NCI-H524 treated with DMSO at 0.1 percent for 48 hours (cell line): ENCODE results near the gene BICDL1.

Source experiments
- DNase-seq: peaks from one replicate; lab custom pipeline; 2025; lab: John Stamatoyannopoulos, UW

BICDL1 gene

DNA sequence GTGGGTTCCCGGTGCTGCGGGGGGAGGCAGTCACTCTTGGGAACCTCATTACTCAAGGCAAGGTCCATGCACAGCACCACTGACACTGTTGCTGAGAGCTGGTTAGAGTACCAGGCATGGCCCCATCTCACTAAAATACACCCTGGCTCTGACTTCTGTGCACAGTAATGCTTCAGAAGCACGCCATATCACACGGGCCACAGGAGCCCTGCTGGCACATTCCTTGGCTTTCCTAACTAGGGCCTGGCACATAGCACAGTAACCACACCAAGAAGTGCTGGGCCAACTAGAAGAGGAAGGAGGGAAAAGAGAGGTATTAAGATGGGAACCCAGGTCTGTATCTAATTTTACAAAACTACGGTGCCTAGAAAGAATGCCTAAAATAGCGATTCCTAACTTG, 141.0 kb downstream of the BICDL1 start:
- DNase-seq = no peak

- no peak for DNase-seq
Measured at GRCh38 chr12:120131116-120131515, 142.1 kb downstream of the BICDL1 start.

DNA sequence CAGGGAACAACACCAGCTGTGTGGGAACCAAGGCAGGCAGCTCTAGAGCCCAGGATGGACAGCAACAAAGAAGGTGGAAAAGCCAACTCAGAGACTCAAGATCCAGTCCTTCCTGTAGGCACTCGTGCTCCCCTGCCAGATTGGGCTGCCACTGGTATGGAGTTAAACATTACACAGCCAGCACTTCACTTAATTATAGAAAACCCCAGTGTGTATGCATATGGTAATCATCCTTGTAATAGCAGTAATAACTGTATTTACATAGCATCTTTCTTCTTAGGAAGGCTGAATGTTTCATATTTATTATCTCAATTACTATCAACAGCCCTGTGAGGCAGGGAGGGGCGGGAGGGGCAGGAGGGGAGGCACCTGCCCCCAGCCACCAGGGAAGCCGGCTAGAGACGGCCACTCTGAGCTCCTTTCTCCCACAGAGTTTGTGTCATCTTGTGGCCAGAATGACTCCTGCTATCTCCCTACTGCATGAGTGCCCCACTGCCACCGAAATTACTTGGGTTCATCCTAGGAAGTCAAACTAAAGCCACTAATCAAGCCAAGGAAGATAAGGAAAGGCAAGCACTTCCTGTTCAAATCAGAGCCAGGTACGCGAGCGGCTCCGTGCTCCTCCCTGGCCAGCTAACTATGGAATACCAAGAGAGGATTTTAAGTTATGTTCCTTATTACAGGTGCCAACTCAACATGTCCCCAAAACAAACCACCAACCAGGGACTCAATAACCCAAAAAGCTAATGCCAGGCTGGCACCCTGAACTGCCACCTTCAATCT, 143.2 kb downstream of the BICDL1 start:
- no peak for DNase-seq

DNA sequence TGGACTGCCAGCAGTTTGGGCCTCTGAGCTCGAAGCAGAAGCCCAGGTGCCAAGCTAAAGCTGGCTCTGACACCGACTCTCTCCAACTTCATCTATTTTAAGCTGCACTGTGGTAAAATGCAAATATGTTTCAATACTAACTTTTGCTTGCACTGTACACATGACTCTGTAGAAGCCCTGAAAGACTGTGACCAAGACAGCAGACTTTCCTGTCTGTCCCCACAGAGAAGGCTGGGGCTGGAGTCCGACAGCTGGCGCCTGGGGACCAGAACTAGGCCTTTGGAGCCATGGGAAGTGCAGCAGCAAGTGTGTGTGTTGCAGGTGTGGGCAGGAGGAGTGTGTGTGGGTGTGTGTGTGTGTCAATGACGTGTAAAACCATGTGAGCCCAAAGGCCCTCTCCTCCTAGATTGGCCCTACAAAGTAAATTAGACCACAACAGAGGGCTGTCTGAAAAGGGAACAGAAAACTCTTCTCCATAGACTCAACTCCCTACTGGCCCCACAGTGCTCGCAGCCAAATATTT, 143.9 kb downstream of the BICDL1 start:
- no peak for DNase-seq

- no peak for DNase-seq
Measured at GRCh38 chr12:120134307-120134980, 145.4 kb downstream of the BICDL1 start.

- DNase-seq = no peak
Measured at GRCh38 chr12:120136093-120136770, 147.2 kb downstream of the BICDL1 start.

DNA sequence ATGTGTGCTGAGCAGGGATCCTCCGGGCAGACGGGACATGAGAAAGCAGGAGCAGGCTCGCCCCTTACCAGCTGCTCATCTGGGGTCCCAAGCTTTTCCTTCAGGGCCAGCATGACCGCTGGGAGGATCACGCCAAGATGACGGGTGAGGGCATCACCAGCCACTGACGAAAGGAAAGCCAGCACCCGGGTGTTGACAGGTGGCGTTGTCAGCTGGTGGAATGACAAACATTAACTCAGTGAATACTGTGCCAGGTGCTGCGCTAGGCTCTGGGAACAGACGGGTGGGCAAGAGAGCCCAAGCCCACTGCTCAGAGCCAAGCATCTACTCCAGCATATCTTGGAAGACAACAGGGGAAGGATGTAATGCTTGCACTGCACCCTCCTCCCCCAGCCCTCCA, 148.8 kb downstream of the BICDL1 start:
- no peak for DNase-seq

DNA sequence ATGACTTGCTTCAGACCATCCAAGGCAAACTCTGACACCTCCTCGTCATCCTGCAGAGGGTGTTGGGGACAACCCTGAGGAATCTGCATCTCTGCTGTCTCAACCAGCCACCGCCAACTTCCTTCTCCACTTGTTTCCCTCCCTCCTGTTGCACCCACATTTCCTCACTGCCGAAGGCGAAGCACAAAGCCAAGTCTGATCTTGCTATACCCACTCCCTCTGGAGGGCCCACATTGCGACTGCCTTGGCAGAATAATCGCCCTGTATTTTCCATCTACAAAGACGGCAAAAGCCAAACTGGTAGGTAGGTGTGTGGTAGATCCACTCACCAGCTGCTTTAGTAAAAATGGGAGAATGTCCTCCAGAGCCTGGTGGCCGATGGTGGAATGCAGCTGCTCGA, 149.3 kb downstream of the BICDL1 start:
- no peak for DNase-seq

- DNase-seq = no peak
Measured at GRCh38 chr12:120139958-120140357, 150.9 kb downstream of the BICDL1 start.

DNA sequence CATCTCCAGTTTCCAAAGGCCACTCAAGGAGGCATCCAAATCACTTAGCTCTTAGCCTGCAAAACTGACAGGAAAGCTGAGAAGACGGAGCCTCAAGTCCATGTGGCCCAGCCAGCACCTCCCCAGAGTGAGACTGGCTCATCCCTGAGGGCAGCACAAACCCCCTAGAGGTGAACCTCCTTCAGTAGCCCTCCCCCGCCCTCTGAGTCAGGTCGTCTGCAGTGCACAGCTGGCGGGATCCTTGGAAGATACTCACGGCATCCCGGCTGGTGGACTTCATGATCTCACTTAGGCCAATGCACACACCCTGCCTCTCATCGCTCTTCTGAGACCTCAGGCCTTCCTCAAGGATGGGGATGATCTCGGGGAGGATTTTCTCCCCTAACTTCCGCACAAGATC, 151.6 kb downstream of the BICDL1 start:
- no peak for DNase-seq

GRCh38 chr12:120141336-120141735, 152.3 kb downstream of the BICDL1 start:
- no peak for DNase-seq

DNA sequence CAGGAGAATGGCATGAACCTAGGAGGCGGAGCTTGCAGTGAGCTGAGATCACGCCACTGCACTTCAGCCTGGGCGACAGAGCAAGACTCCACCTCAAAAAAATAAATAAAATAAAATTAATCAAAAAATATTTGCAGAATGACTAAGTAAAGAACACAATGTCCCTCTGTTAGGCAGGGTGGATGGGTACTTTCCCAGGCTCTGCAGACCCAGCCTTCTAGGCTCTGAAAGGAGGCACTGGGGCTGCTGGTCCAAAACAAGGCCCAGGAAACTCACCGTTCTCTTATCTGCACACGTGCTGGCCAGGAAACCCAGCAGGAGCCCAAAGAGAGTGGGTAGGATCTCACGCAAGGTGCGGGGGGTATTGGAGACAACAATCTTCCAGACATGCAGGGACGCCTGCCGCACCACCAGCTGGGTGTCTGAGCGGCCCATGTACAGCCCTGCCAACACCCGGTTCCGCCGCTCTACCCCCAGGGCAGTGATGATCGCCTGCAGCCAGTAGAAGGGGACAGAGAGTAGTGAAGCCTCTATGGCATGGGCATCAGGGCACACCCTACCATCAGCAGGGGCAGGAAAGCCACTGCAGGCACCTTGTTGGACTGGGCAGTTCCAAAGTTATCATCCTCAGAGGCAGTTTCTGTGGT, 153.3 kb downstream of the BICDL1 start:
- DNase-seq = no peak
